Upper lobe of right lung (tissue), 1 donor: ENCODE measurements around the gene PLAC1. TPM values are rescaled to one million over a fixed set of nuclear protein-coding genes. Genes with fewer than 3 reads are reported as not detected.

ENCODE experiments used
- ATAC-seq: fragments of 200-7000 bp; cut with Tn5 transposase; one replicate; pipeline ENCODE4 v1.9.1; 2020; ENCODE audit warnings: mild to moderate bottlenecking, moderate library complexity
- DNase-seq: peaks from one replicate; pipeline ENCODE4 v3.0.0-alpha.2; 2020
- H3K27ac ChIP-seq: fragments of 200-600 bp; one replicate; pipeline ENCODE4 v1.8.0; 2022
- H3K27me3 ChIP-seq: fragments of 200-600 bp; one replicate; pipeline ENCODE4 v1.8.0; 2022; ENCODE audit warnings: mild to moderate bottlenecking
- H3K36me3 ChIP-seq: fragments of 200-600 bp; one replicate; pipeline ENCODE4 v1.8.0; 2022
- H3K4me1 ChIP-seq: fragments of 200-600 bp; one replicate; pipeline ENCODE4 v1.8.0; 2022
- H3K4me3 ChIP-seq: fragments of 200-600 bp; one replicate; pipeline ENCODE4 v1.8.0; 2022; ENCODE audit warnings: mild to moderate bottlenecking
- H3K9me3 ChIP-seq: fragments of 200-600 bp; one replicate; pipeline ENCODE4 v1.8.0; 2022
- intact Hi-C: fragments of 100-400 bp; cut with DNase I; formaldehyde crosslinking; loops from one replicate; pipeline ENCODE4 v1.11.0; 2022
- total RNA-seq: library from RNA; stranded (reverse); fragmentation: NEBNext Ultra II Directional; extraction: Animal tissue kit (Norgen Biotek cat#: 25700); gene quantifications from one replicate; pipeline ENCODE4 v1.2.1, GENCODE V29; 2021
- TF ChIP-seq, protein P1 (sequence below): fragments of 200-600 bp; IDR thresholded peaks from one replicate; pipeline ENCODE4 v1.8.0; 2022; ENCODE audit warnings: antibody characterized with exemption
- donor health status: DM: no; HTN: yes; CAD: no; lungs with severe emphysema.

Gene PLAC1
- total RNA-seq, 1 donor from 2014 or later, result not detected

DNA sequence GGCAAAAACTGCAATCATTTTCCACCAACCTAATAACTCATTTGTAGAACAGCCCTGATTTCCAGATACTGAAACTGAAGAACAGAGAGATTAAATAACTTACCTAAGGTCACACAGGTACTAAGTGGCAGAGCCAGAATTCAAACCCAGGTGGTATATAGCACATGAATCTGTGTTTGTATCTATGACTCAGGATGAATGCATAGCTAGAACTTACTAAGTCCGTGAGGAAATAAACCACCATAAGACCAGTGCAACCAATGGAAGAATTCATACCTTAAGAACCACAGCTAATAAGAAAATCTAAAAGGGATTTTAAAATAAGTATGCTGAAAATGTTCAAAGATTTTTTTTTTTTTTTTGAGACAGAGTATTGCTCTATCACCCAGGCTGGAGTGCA, 1.5 kb upstream of the PLAC1 start:
- TF ChIP-seq, protein P1, sequence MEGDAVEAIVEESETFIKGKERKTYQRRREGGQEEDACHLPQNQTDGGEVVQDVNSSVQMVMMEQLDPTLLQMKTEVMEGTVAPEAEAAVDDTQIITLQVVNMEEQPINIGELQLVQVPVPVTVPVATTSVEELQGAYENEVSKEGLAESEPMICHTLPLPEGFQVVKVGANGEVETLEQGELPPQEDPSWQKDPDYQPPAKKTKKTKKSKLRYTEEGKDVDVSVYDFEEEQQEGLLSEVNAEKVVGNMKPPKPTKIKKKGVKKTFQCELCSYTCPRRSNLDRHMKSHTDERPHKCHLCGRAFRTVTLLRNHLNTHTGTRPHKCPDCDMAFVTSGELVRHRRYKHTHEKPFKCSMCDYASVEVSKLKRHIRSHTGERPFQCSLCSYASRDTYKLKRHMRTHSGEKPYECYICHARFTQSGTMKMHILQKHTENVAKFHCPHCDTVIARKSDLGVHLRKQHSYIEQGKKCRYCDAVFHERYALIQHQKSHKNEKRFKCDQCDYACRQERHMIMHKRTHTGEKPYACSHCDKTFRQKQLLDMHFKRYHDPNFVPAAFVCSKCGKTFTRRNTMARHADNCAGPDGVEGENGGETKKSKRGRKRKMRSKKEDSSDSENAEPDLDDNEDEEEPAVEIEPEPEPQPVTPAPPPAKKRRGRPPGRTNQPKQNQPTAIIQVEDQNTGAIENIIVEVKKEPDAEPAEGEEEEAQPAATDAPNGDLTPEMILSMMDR, result no peak
- no peaks in the 10 kb centered on the region for H3K9me3 ChIP-seq
- H3K27ac ChIP-seq, result no peak overlapping the region
- H3K36me3 ChIP-seq, result no peaks in the 10 kb centered on the region
- intact Hi-C loops, result no loop called here
- no peak for ATAC-seq
- no peak for DNase-seq
- H3K27me3 ChIP-seq, result no peaks in the 10 kb centered on the region
- H3K4me3 ChIP-seq, result no peak overlapping the region
- no peaks in the 10 kb centered on the region for H3K4me1 ChIP-seq

DNA sequence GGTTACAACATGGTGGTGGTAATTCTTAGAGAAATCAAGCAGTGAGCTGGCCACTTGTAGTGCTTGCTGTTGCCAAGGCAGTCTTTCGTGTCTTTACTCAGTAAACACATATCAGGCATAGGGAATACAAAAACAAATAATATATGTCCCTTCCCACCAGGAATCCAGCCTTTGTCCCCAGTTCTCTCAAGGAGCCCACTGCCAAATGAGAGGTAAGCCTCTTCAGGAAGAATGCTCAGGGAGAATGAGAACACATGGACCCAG, 421 bp upstream of the PLAC1 start:
- intact Hi-C loops, result no loop called here
- H3K27me3 ChIP-seq, result no peaks in the 10 kb centered on the region
- H3K27ac ChIP-seq, result no peak overlapping the region
- H3K9me3 ChIP-seq, result no peaks in the 10 kb centered on the region
- DNase-seq, result no peak
- H3K4me3 ChIP-seq, result no peak overlapping the region
- no peaks in the 10 kb centered on the region for H3K36me3 ChIP-seq
- no peak for ATAC-seq
- TF ChIP-seq, protein P1, result no peak
- no peaks in the 10 kb centered on the region for H3K4me1 ChIP-seq

DNA sequence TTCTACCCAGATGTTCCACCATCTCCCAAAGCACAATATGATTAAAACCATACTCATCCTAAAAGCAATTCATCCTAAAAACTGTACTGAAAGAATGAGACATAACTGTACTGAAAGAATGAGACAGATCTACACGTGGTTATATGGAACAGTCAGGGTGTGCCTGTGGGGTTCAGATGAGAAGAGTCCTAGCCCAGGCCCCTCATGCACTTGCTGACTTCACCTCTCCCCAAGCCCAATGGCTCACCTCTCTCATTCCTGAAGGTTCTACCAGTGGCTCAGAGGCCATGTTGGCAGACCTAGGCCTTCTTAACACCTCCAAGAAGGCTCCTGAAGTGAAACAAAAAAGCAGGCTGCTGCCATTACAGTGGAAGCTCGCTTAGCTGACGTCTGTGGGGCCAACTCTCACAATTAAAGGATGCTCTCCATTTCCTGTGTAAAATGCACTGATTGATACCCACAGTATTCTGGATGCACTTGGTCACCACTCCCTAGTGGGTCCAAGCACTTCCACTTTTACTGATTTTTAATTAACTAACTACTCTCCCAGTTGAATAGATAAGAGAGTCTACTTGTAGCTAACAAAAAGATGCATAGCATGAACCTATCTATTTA, 3.8 kb downstream of the PLAC1 start:
- no peak for DNase-seq
- Histone ChIP-seq H3K27ac (no peak overlapping the region), H3K4me3 (no peak overlapping the region), H3K4me1 (no peaks in the 10 kb centered on the region), H3K27me3 (no peaks in the 10 kb centered on the region), H3K36me3 (no peaks in the 10 kb centered on the region), H3K9me3 (no peaks in the 10 kb centered on the region)
- ATAC-seq, result no peak
- TF ChIP-seq, protein P1, result no peak
- intact Hi-C loops, result no loop called here

DNA sequence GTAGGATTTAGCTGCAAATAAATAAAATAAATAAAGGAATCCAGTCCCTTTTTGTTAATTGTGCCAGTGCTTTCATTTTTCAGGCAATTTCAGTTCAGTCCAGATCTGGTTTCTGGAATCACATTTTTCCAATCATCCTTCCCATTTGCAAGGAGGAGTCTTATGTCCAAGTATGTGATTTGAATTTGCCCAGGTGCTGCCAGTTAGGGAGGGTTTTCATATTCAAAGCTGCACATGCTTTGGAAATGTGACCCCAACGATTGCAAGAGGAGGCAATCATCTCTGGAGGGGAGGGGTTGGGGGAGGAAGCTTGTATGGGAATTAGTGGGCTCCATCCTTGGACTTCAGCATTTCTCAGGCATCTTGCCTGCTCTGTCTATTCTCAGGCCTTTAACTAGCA, 4.4 kb downstream of the PLAC1 start:
- no peak overlapping the region for H3K4me3 ChIP-seq
- H3K27ac ChIP-seq, result no peak overlapping the region
- no peak for DNase-seq
- H3K27me3 ChIP-seq, result no peaks in the 10 kb centered on the region
- ATAC-seq, result no peak
- no peaks in the 10 kb centered on the region for H3K9me3 ChIP-seq
- intact Hi-C loops, result no loop called here
- no peaks in the 10 kb centered on the region for H3K36me3 ChIP-seq
- no peaks in the 10 kb centered on the region for H3K4me1 ChIP-seq
- TF ChIP-seq, protein P1, result no peak

DNA sequence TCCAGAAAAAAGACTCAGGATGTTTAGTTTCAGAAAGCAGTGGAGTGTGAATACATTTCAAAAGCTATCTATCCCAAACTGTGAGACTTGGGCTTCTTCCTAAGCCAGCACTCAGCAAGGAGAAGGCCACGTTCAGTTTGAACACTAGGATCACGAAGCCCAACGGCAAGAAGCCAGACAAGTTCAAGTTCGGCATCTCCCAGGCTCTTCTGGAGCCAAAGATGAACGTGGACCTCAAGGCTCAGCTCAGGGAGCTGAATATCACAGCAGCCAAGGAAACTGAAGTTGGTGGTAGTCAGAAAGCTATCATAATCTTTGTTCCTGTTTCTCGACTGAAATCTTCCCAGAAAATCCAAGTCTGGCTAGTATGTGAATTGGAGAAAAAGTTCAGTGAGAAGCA, 7.6 kb downstream of the PLAC1 start:
- H3K9me3 ChIP-seq, result no peaks in the 10 kb centered on the region
- intact Hi-C loops, result no loop called here
- H3K4me3 ChIP-seq, result no peak overlapping the region
- DNase-seq (no peak), ATAC-seq (no peak)
- H3K27ac ChIP-seq, result no peak overlapping the region
- H3K36me3 ChIP-seq, result no peaks in the 10 kb centered on the region
- no peaks in the 10 kb centered on the region for H3K4me1 ChIP-seq
- TF ChIP-seq, protein P1, result no peak
- H3K27me3 ChIP-seq, result no peaks in the 10 kb centered on the region

DNA sequence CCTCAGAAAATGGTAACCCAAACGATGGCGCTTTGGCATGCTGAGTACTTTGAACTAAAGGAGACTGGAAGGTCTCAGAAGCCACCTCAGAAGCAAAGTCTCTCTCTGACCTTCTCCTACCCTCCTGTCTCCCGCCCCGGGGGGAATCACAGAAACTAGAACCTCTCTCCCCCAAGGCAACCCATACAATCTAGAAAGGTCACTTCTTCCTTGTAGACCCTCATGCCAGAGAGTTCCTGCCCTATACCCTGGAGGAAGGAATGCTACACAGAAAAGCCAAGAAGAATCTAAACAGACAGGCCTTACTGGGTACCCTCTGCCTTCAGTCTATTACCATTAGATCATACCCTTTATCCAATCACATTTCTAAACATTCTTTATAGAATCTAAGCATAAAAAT, 8.5 kb downstream of the PLAC1 start:
- Histone ChIP-seq H3K4me3 (no peak overlapping the region), H3K36me3 (no peaks in the 10 kb centered on the region), H3K9me3 (no peaks in the 10 kb centered on the region), H3K4me1 (no peaks in the 10 kb centered on the region), H3K27me3 (no peaks in the 10 kb centered on the region), H3K27ac (no peak overlapping the region)
- intact Hi-C loops, result no loop called here
- ATAC-seq (no peak), DNase-seq (no peak)
- TF ChIP-seq, protein P1, result no peak
